MM.1S (cell line): Measurements from ENCODE around the gene TSPAN7.

Experiments
- CTCF ChIP-seq: fragments of 300-600 bp; sonication (generic); IDR thresholded peaks from 2 replicates; pipeline ENCODE4 v1.5.1; 2016; ENCODE audit warnings: antibody characterized with exemption, low read length, mixed read lengths
- EZH2 ChIP-seq: fragments of 300-600 bp; sonication (generic); optimal IDR thresholded peaks from 2 replicates; pipeline ENCODE3; 2017; ENCODE audit warnings: low read depth, mild to moderate bottlenecking, antibody characterized with exemption, low read length, mixed read lengths
- EZH2phosphoT487 ChIP-seq: fragments of 300-600 bp; sonication (generic); IDR thresholded peaks from 2 replicates; pipeline ENCODE4 v1.6.1; 2018; ENCODE audit warnings: antibody characterized with exemption, low read length

- no peak for TF ChIP-seq CTCF
- TF ChIP-seq EZH2 = no peak
- no peak for TF ChIP-seq EZH2phosphoT487
These were observed 117.5 kb downstream of the TSPAN7 start for GRCh38 chrX:38678821-38679220.
